GM19239 (cell line): ENCODE measurements around the gene BRAT1.

Source experiments
- DNase-seq: peaks from one replicate; pipeline ENCODE4 v3.0.0; 2011; ENCODE audit warnings: low spot score; ENCODE audit not compliant: insufficient read length
- FAIRE-seq: peaks from 2 replicates; lab custom pipeline; 2011; peaks lifted over from hg19 to GRCh38; lab: Jason Lieb, UNC

The BRAT1 gene

DNA sequence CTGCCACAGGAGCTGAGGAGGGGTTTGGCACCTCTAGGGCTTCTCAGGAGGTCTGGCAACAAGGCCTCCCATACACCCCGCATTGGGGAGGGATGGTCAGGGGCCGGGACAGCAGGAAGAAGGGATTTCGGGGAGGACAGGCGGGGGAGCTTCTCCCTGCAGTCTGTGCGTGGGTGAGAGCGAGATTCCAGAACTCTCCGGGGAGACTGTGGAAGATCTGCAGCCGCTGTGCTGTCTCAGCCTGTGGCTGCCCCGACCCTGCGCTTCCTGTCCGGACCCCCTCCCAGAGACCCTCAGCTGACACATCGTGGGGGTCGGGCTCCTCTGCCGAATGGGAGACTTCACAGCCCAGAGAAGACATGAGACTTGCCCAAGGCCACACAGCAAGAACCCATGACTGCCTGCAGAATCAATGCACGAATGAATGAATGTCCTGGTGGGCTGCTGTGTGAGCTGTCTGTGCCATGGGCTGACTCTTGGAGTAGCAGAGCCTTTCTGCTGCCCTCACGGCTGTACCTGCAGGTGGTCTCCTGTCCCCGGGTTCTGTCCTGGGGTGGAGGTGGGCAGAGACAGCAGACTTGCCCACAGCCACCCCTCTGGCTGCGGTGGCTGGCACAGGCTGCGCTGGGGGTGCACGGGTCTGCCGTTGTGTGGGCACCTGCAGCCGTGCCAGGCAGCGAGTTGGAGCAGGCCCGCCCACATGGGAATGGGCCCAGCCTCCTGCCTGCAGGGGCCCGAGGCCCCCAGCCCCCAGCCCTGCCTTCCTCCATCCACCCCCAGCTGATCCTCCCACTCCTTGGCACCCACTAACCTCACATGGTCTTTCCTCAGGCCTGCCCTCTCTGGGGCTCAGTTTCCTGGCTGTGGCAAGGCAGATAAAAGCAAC is 52.0 kb downstream of the BRAT1 start:
- no peak for FAIRE-seq
- no peak for DNase-seq

- FAIRE-seq (no peak), DNase-seq (no peak)
Measured at GRCh38 chr7:2502647-2502966, 52.7 kb downstream of the BRAT1 start.

DNA sequence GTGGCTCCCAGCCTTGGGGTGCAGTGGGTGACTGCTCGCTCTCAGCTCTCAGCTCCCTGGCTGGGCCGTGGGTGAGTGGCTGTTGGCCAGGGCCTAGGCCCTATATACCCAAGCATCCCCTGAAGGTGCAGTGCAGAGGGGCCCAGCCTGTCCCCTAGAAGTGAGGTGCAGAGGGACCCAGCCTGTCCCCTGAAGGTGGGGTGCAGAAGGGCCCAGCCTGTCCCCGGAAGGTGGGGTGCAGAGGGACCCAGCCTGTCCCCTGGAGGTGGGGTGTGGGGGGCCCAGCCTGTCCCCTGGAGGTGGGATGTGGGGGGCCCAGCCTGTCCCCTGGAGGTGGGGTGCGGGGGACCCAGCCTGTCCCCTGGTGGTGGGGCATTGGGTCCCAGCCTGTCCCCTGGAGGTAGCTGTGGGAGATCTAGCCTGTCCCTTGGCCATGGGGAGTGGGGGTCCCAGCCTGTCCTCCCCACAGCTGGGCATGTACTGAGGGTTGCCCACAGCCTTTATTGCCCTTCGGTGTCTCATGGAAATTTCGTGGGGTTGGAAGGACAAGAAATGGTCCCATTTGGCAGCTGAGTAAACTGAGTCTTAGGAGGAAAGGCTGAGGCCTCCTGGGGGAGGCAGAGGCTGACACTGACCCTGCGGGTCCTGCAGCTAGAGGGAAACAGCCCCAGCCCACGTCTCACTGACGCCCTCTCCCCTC is 53.2 kb downstream of the BRAT1 start:
- FAIRE-seq (no peak), DNase-seq (no peak)

GRCh38 chr7:2500701-2501100 is 54.6 kb downstream of the BRAT1 start:
- no peak for DNase-seq

GRCh38 chr7:2499719-2500430 is 55.4 kb downstream of the BRAT1 start:
- FAIRE-seq, result no peak
- no peak for DNase-seq

More at GRCh38 chr7:2500701-2501100, 54.6 kb downstream of the BRAT1 start:
- no peak for FAIRE-seq

- FAIRE-seq (no peak), DNase-seq (no peak)
Measured at GRCh38 chr7:2499181-2499580, 56.1 kb downstream of the BRAT1 start.

DNA sequence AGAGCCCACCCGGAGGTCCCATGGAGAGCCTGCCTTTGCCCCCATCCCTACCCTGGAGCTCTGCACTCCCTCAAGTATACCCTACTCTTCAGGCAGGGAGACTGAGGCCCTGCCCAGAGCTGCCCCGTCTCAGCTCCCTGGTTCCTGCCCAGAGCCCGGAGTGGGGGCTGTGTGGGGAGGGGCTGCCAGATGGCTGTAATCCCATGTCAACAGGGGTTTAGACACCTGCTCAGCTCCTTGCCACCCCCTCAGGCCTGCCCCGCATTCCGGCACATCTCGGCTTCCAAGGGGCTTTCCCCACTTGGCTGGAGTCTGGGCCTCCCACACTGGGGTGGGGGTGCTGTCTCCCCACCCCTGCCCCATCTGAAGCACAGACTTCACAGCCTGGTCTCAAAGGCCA is 56.6 kb downstream of the BRAT1 start:
- no peak for FAIRE-seq
- no peak for DNase-seq

DNA sequence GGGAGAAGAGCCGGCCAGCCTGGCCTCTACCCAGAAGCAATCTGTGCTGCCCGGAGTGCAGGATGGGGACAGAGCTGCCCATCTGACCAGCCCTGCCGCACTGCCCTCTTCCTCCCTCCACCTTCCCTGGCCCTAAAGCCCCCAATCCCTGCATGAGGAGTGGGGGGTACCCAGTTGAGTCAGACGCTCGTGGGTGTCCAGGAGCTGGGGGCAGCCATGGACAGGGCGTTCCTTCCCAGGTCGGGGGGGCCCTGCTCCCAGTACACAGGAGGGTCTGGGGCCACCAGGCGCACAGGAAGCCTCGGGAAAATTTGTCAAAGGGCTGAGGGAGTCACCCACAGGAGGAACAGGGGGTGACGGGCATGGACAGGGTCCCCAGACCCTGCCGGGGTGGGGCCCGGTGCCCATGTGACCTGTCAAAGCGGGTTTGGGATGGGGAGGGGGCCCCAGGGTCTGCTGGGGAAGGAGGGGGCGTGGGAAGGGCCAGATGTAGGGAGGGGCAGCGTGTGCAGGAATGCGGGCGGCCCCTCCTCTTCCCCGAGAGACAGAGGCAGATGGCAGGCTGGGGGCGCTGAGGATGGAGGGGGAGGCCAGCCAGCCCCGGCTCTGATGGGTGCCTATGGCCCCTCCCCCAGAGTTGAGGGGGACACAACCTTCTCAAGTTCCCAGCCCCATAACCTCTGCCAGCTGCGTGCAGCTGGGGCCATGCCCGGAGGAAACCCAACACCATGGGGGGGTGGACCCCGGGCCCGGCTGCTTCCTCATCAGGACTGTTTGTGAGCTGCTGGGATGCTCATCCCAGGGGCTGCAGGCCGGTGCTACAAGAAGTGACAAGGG is 57.6 kb downstream of the BRAT1 start:
- FAIRE-seq (no peak), DNase-seq (no peak)

GRCh38 chr7:2497065-2497464 is 58.3 kb downstream of the BRAT1 start:
- no peak for FAIRE-seq
- DNase-seq, result no peak

- DNase-seq (no peak), FAIRE-seq (no peak)
Measured at GRCh38 chr7:2496375-2496774, 58.9 kb downstream of the BRAT1 start.

DNA sequence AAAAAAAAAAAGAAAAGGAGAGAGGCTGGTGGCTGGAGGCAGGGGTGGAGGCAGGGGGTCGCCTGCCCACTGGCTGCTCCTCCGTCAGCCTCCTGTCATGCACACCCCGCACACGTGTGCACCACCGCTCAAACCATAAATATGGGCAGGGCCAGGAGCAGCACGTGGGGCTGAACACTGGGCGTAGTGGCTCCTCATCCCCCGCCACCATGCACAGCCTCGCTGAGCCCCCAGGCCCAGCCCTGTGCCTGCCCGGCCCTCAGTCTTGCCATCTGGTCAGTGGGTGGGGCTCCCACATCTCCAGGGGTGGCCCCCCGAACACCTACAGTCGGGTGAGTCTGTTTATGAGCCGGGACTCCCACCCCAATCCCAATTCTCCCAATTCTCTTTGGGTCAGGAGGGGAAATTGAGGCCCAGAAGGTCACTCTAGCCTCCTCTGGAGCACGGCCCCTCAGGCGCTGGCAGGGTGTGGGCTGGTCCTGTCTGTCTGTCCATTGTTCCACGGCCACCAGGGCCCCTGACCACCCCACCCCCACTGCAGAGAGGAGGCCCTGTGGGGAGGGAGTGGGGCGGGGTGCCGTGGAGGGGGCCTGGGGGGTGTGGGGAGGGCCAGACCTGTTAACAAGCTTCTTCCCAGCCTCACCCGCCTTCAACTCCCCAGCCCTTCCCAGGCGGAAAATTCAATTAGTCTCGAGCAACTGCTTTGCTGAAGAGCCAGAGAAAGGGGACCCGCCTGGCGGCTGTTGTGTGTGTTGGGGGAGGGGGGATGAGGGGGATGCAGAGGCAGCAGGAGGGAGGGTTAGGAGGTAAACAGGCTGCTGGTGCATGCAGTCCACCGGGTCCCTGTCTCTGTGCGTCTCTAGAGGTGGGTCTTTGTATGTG is 59.7 kb downstream of the BRAT1 start:
- FAIRE-seq, result no peak
- DNase-seq, result no peak

DNA sequence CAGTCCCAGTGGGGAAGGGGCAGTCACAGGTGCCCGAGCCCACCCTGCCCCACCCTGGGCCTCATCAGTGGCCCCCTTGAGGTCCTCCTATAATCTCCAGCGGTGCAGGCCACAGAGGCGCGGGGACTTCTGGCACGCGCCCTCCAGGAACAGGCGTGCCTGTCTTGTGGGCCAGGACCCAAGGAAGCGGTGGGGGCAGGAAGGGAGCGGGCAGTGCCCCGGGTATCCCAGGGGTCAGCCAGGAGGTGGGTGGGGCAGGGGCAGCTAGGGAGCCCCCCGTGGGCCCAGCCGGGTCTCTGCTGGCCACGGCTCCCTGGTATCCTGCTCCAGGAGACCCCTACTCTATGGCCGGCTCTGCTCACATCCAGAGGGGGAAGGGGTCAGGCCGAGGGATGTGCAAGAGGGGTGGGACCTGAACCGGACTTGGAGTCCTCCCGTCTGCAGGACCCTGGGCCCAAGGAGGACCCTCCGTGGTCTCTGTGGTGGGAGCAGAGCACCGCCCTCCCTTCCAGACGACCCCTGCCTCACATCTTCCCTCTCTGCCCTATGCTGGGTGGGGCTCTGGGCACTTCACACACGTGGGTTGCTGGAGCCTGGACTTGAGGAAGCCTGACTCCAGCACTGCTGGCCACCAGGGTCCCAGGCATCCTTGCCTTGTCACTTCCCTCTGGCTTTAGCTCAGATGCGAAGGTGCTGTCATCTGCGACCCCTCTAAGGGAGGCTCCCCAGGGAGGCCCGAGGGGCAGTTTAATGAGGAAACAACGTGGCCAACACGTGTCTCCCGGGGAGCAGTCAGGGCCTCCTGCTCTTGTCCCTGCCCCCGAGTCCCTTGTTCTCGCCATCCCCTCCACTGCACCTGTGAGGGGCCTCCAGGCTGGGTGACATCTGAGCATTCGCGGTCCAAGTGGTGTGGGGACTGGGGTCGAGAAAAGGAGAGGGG is 60.9 kb downstream of the BRAT1 start:
- FAIRE-seq, result no peak
- DNase-seq, result no peak

- DNase-seq, result no peak
- FAIRE-seq, result no peak
Measured at GRCh38 chr7:2493205-2494164, 61.8 kb downstream of the BRAT1 start.

DNA sequence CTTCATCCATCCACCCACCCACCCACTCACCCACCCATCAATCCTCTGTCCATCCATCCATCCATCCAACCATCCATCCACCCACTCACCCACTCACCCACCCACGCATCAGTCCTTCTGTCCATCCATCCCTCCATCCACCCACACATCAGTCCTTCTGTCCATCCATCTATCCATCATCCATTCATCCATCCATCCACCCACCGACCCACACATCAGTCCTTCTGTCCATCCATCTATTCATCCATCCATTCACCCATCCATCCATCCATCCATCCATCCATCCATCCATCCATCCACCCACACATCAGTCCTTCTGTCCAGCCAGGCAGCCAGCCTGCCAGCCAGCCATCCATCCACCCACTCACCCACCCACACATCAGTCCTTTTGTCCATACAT is 63.3 kb downstream of the BRAT1 start:
- FAIRE-seq, result no peak
- no peak for DNase-seq

- DNase-seq (no peak), FAIRE-seq (no peak)
Measured at GRCh38 chr7:2490181-2490651, 65.1 kb downstream of the BRAT1 start.

DNA sequence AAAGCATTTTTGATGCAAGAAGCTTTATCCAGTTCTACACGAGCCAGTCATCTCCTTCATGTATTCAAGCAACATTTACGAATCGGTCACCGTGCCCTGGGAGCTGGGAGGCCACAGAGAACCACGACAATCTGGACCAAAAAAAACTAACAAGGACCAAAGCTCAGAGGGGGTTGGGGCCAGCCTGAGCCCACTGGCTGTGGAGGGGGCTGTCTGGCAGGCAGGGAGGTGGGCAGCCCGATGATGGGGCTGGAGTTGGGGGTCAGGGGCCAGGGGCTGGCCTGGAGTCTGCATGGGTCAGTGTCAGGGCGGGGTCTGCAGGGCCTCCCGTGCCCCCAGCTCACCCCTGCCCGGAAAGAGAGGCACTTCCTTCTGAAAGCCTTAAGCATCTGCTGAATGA is 66.6 kb downstream of the BRAT1 start:
- no peak for DNase-seq
- FAIRE-seq, result no peak

- FAIRE-seq (no peak), DNase-seq (no peak)
Measured at GRCh38 chr7:2488272-2488645, 67.1 kb downstream of the BRAT1 start.
